ENCODE measurements around the gene PEX19.

The PEX19 gene

GRCh38 chr1:160227561-160227960, 57.4 kb downstream of the PEX19 start:
- Histone ChIP-seq H3K27ac (ENCODE audit: extremely low read depth, low read depth, low read length) (no peak overlapping the region), H3K9me3 (ENCODE audit: control insufficient read depth, insufficient read depth, low read depth, low read length) (no peaks in the 10 kb centered on the region), H3K4me1 (ENCODE audit: control insufficient read depth, insufficient read depth, low read length) (no peaks in the 10 kb centered on the region), H3K36me3 (ENCODE audit: control insufficient read depth in 2 of 2, insufficient read depth in 1 of 2, low read length in 2 of 2) (peaks cover 70 to 98% of the 10 kb centered on the region in 2 experiments), H3K4me3 (ENCODE audit: low read depth, low read length) (no peak overlapping the region)
- CTCF ChIA-PET = interaction anchor here (0.7 to 2.5 kb wide), 6 partner anchors 8 to 126 kb away, joined by 3 to 9 read pairs (median 6); no protein-coding TSS in a partner anchor
- TF ChIP-seq ZXDB (tag by site-specific recombination; IDR thresholded peaks at IDR 0.05) = no peak
- no peak for TF ChIP-seq ZNF830 (tag by site-specific recombination; IDR thresholded peaks at IDR 0.05; ENCODE audit: low read depth)
- no peak for TF ChIP-seq KLF16 (tag by site-specific recombination; IDR thresholded peaks at IDR 0.05)
- POLR2A ChIA-PET = interaction anchor here (1.1 kb wide), 1 partner anchor 23 kb away, joined by 3 read pairs; no protein-coding TSS in a partner anchor

- Histone ChIP-seq H3K4me3 (ENCODE audit: low read depth, low read length) (no peak overlapping the region), H3K9me3 (ENCODE audit: control insufficient read depth, insufficient read depth, low read depth, low read length) (no peaks in the 10 kb centered on the region), H3K36me3 (ENCODE audit: control insufficient read depth in 2 of 2, insufficient read depth in 1 of 2, low read length in 2 of 2) (peaks cover 70 to 99% of the 10 kb centered on the region in 2 experiments), H3K4me1 (ENCODE audit: control insufficient read depth, insufficient read depth, low read length) (no peaks in the 10 kb centered on the region), H3K27ac (ENCODE audit: extremely low read depth, low read depth, low read length) (no peak overlapping the region)
- no peak for TF ChIP-seq ZNF138 (tag by site-specific recombination; IDR thresholded peaks at IDR 0.05; ENCODE audit: borderline replicate concordance)
- TF ChIP-seq ZNF473 (tag by site-specific recombination; IDR thresholded peaks at IDR 0.05) = no peak
- TF ChIP-seq KLF1 (tag by site-specific recombination; IDR thresholded peaks at IDR 0.05) = peak; percentile 54
- TF ChIP-seq ZNF416 (tag by site-specific recombination; IDR thresholded peaks at IDR 0.05) = no peak
- no peak for TF ChIP-seq BCL11B (tag by site-specific recombination; IDR thresholded peaks at IDR 0.05; ENCODE audit: low read depth)
- TF ChIP-seq ZNF184 (tag by site-specific recombination; IDR thresholded peaks at IDR 0.05) = no peak
- no peak for TF ChIP-seq ZNF529 (tag by site-specific recombination; IDR thresholded peaks at IDR 0.05; ENCODE audit: insufficient replicate concordance)
- no peak for TF ChIP-seq ZNF23 (tag by site-specific recombination; IDR thresholded peaks at IDR 0.05; ENCODE audit: borderline replicate concordance)
- no peak for TF ChIP-seq ZBTB48 (tag by site-specific recombination; IDR thresholded peaks at IDR 0.05)
- 0 out of 2 replicates have a peak, but pooled peaks have one; percentile 24 for TF ChIP-seq ZNF629 (tag by site-specific recombination; IDR thresholded peaks at IDR 0.05)
- TF ChIP-seq SP2 (tag by site-specific recombination; IDR thresholded peaks at IDR 0.05) = no peak
- no peak for TF ChIP-seq ZFP3 (tag by site-specific recombination; IDR thresholded peaks at IDR 0.05; ENCODE audit: low read depth)
- no peak for TF ChIP-seq ZBTB44 (tag by site-specific recombination; IDR thresholded peaks at IDR 0.05)
- TF ChIP-seq PRDM2 (tag by site-specific recombination; IDR thresholded peaks at IDR 0.05; ENCODE audit: borderline replicate concordance) = no peak
- TF ChIP-seq WT1 (tag by site-specific recombination; IDR thresholded peaks at IDR 0.05) = no peak
- no peak for TF ChIP-seq ZNF76 (tag by site-specific recombination; IDR thresholded peaks at IDR 0.05; ENCODE audit: borderline replicate concordance, low read depth)
- TF ChIP-seq ZNF354C (tag by site-specific recombination; IDR thresholded peaks at IDR 0.05; ENCODE audit: borderline replicate concordance, low read depth) = no peak
- POLR2A ChIA-PET = interaction anchor here (1.1 kb wide), 1 partner anchor 22 kb away, joined by 3 read pairs; no protein-coding TSS in a partner anchor
- CTCF ChIA-PET = interaction anchor here (1.0 to 2.5 kb wide), 4 partner anchors 18 to 125 kb away, joined by 3 to 6 read pairs (median 6); no protein-coding TSS in a partner anchor
Observed at GRCh38 chr1:160227034-160227433, 57.9 kb downstream of the PEX19 start.
